ENCODE measurements around the gene TMC3. TPM values are rescaled to one million over a fixed set of nuclear protein-coding genes. Genes with fewer than 3 reads are reported as not detected.
"Not testable (repeated sequence)": the region's sequence is repeated elsewhere in the genome, so short reads cannot be mapped to it uniquely, and the experiment has no call there.

The TMC3 gene
- total and polyA plus RNA-seq, 2 donors from 2014 or later = not detected

DNA sequence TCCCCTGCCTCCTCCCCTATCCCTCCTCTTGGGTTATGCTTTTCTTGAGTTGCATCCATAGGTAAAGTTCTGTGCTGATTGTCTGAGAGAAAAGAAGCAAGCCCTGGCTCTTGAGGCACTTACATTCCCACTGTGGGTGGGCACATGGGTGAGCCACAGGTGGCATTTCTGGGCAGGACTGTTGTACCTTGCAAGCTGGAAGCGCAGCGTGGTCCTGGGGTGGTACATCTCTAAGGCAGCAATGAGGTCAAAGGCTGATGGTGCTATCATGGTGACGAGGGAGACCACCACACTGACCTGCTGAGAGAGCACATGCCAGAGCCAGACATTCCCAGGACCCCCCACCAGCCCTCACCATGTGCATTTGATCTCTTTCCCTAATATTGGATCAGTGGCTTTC is 24.7 kb downstream of the TMC3 start:
- Histone ChIP-seq H3K9me3 (ENCODE audit: control insufficient read depth in 2 of 3, insufficient read depth in 1 of 3, low read length in 3 of 3) (no peaks in the 10 kb centered on the region), H3K9ac (ENCODE audit: low read length in 3 of 3) (no peak overlapping the region), H3K27ac (ENCODE audit: low read depth in 2 of 2, low read length in 2 of 2) (no peak overlapping the region), H3K4me1 (ENCODE audit: control insufficient read depth in 2 of 3, insufficient read depth in 2 of 3, low read depth in 1 of 3, low read length in 3 of 3) (no peaks in the 10 kb centered on the region), H3K36me3 (ENCODE audit: control insufficient read depth in 2 of 3, insufficient read depth in 3 of 3, low read length in 3 of 3) (no peaks in the 10 kb centered on the region), H3K27me3 (ENCODE audit: control insufficient read depth, insufficient read depth, low read length) (no peaks in the 10 kb centered on the region), H3K4me3 (ENCODE audit: low read length in 3 of 3) (no peak overlapping the region)
- DNase-seq (no peak), FAIRE-seq (no peak)
- TF ChIP-seq CTCF (IDR thresholded peaks at IDR 0.05; ENCODE audit: borderline replicate concordance, extremely low read depth, insufficient read depth) = no peak
- intact Hi-C loops (cut with DNase I) = no loop called here

GRCh38 chr15:81348691-81349090 is 25.3 kb downstream of the TMC3 start:
- DNase-seq; H3K9ac ChIP-seq (ENCODE audit: low read length in 3 of 3); H3K27me3 ChIP-seq (ENCODE audit: control insufficient read depth, insufficient read depth, low read length); H3K9me3 ChIP-seq (ENCODE audit: control insufficient read depth in 2 of 3, insufficient read depth in 1 of 3, low read length in 3 of 3); H3K27ac ChIP-seq (ENCODE audit: low read depth in 2 of 2, low read length in 2 of 2); H3K36me3 ChIP-seq (ENCODE audit: control insufficient read depth in 2 of 3, insufficient read depth in 3 of 3, low read length in 3 of 3); intact Hi-C loops (cut with DNase I); H3K4me3 ChIP-seq (ENCODE audit: low read length in 3 of 3); H3K4me1 ChIP-seq (ENCODE audit: control insufficient read depth in 2 of 3, insufficient read depth in 2 of 3, low read depth in 1 of 3, low read length in 3 of 3); FAIRE-seq: not testable (repeated sequence)

- no peak for FAIRE-seq
- DNase-seq = no peak
- TF ChIP-seq CTCF (IDR thresholded peaks at IDR 0.05; ENCODE audit: borderline replicate concordance, extremely low read depth, insufficient read depth) = no peak
- H3K9ac ChIP-seq (ENCODE audit: low read length in 3 of 3) = no peak overlapping the region
- H3K9me3 ChIP-seq (ENCODE audit: control insufficient read depth in 2 of 3, insufficient read depth in 1 of 3, low read length in 3 of 3) = no peaks in the 10 kb centered on the region
- no peak overlapping the region for H3K4me3 ChIP-seq (ENCODE audit: low read length in 3 of 3)
- intact Hi-C loops (cut with DNase I) = no loop called here
- H3K4me1 ChIP-seq (ENCODE audit: control insufficient read depth in 2 of 3, insufficient read depth in 2 of 3, low read depth in 1 of 3, low read length in 3 of 3) = no peaks in the 10 kb centered on the region
- no peaks in the 10 kb centered on the region for H3K36me3 ChIP-seq (ENCODE audit: control insufficient read depth in 2 of 3, insufficient read depth in 3 of 3, low read length in 3 of 3)
- H3K27me3 ChIP-seq (ENCODE audit: control insufficient read depth, insufficient read depth, low read length) = no peaks in the 10 kb centered on the region
- no peak overlapping the region for H3K27ac ChIP-seq (ENCODE audit: low read depth in 2 of 2, low read length in 2 of 2)
These were observed 26.1 kb downstream of the TMC3 start for GRCh38 chr15:81347910-81348309.

DNA sequence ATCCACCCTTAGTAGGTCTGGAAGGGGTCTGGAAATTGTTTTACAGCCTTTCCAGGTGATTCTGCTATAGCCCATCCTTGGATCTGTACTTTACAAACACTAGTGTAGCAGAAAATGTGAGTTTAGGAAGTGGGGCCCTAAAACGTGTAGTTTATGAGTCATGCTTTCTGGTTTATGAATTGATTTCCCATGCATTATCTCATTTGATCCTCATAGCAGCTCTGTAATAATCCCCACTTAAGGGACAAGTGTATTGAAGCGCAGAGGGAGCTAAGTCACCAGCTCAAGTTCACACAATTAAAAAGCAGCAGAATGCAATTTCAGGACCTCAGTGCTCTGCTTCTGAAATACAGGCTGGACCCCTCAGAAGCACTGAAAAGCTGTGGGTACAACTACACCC is 27.4 kb downstream of the TMC3 start:
- Histone ChIP-seq H3K4me3 (ENCODE audit: low read length in 3 of 3) (no peak overlapping the region), H3K4me1 (ENCODE audit: control insufficient read depth in 2 of 3, insufficient read depth in 2 of 3, low read depth in 1 of 3, low read length in 3 of 3) (no peaks in the 10 kb centered on the region), H3K36me3 (ENCODE audit: control insufficient read depth in 2 of 3, insufficient read depth in 3 of 3, low read length in 3 of 3) (no peaks in the 10 kb centered on the region), H3K9me3 (ENCODE audit: control insufficient read depth in 2 of 3, insufficient read depth in 1 of 3, low read length in 3 of 3) (no peaks in the 10 kb centered on the region), H3K27ac (ENCODE audit: low read depth in 2 of 2, low read length in 2 of 2) (no peak overlapping the region), H3K27me3 (ENCODE audit: control insufficient read depth, insufficient read depth, low read length) (no peaks in the 10 kb centered on the region), H3K9ac (ENCODE audit: low read length in 3 of 3) (no peak overlapping the region)
- FAIRE-seq (no peak), DNase-seq (no peak)
- intact Hi-C loops (cut with DNase I) = no loop called here
- no peak for TF ChIP-seq CTCF (IDR thresholded peaks at IDR 0.05; ENCODE audit: borderline replicate concordance, extremely low read depth, insufficient read depth)
